Glutamatergic neuron (in vitro differentiated cells): Measurements from ENCODE around the gene IFITM10. TPM values are rescaled to one million over a fixed set of nuclear protein-coding genes. Genes with fewer than 3 reads are reported as not detected.
"Not testable (repeated sequence)": the region's sequence is repeated elsewhere in the genome, so short reads cannot be mapped to it uniquely, and the experiment has no call there.

Experiments
- DNase-seq: peaks from one replicate; pipeline ENCODE4 v3.0.0; 2022
- H3K27ac Mint-ChIP-seq: one replicate; pipeline ENCODE4 v1.8.0; 2020; ENCODE audit warnings: mild to moderate bottlenecking, mixed read lengths, inconsistent platforms; ENCODE audit not compliant: unreplicated experiment
- H3K27me3 Mint-ChIP-seq: one replicate; pipeline ENCODE4 v1.8.0; 2020; ENCODE audit warnings: mild to moderate bottlenecking, moderate library complexity, mixed read lengths, inconsistent platforms; ENCODE audit not compliant: unreplicated experiment
- H3K36me3 Mint-ChIP-seq: one replicate; pipeline ENCODE4 v1.8.0; 2020; ENCODE audit warnings: mild to moderate bottlenecking, mixed read lengths, inconsistent platforms; ENCODE audit not compliant: unreplicated experiment
- H3K4me1 Mint-ChIP-seq: one replicate; pipeline ENCODE4 v1.8.0; 2020; ENCODE audit warnings: mild to moderate bottlenecking, low read depth, mixed read lengths, inconsistent platforms; ENCODE audit not compliant: unreplicated experiment
- H3K4me3 Mint-ChIP-seq: one replicate; pipeline ENCODE4 v1.8.0; 2020; ENCODE audit warnings: mild to moderate bottlenecking, mixed read lengths, inconsistent platforms; ENCODE audit not compliant: unreplicated experiment
- H3K9me3 Mint-ChIP-seq: one replicate; pipeline ENCODE4 v1.8.0; 2020; ENCODE audit warnings: mild to moderate bottlenecking, moderate library complexity, mixed read lengths, inconsistent platforms; ENCODE audit not compliant: unreplicated experiment
- total RNA-seq: library from RNA; stranded (reverse); fragmentation: NEBNext Ultra II Directional; extraction: Animal tissue kit (Norgen Biotek cat#: 25700); gene quantifications from one replicate; pipeline ENCODE4 v1.2.1, GENCODE V29; 2021; ENCODE audit not compliant: unreplicated experiment

The IFITM10 gene
- total RNA-seq, 1 donor from 2014 or later, result 5.4 TPM

GRCh38 chr11:1686220-1686619 lies 64.2 kb downstream of the IFITM10 start:
- not testable (repeated sequence) for H3K27me3 Mint-ChIP-seq, H3K36me3 Mint-ChIP-seq, H3K27ac Mint-ChIP-seq, H3K4me1 Mint-ChIP-seq, H3K4me3 Mint-ChIP-seq, DNase-seq, H3K9me3 Mint-ChIP-seq

GRCh38 chr11:1684886-1685874 lies 65.2 kb downstream of the IFITM10 start:
- H3K27ac Mint-ChIP-seq, DNase-seq, H3K27me3 Mint-ChIP-seq, H3K4me1 Mint-ChIP-seq, H3K9me3 Mint-ChIP-seq, H3K36me3 Mint-ChIP-seq, H3K4me3 Mint-ChIP-seq: not testable (repeated sequence)

GRCh38 chr11:1683904-1684572 lies 66.4 kb downstream of the IFITM10 start:
- H3K27me3 Mint-ChIP-seq, H3K36me3 Mint-ChIP-seq, H3K4me3 Mint-ChIP-seq, H3K9me3 Mint-ChIP-seq, H3K4me1 Mint-ChIP-seq, DNase-seq, H3K27ac Mint-ChIP-seq: not testable (repeated sequence)

- H3K4me1 Mint-ChIP-seq, H3K27me3 Mint-ChIP-seq, H3K4me3 Mint-ChIP-seq, H3K27ac Mint-ChIP-seq, DNase-seq, H3K36me3 Mint-ChIP-seq, H3K9me3 Mint-ChIP-seq: not testable (repeated sequence)
These were observed 67.2 kb downstream of the IFITM10 start for GRCh38 chr11:1683216-1683615.

Other genes with a start within 250 kb of the IFITM10 start
- gene DUSP8, start 178.3 kb downstream of the IFITM10 start, total RNA-seq, result 123 TPM
- not detected for gene KRTAP5-1, start 165.3 kb downstream of the IFITM10 start, total RNA-seq
- not detected for gene KRTAP5-2, start 152.3 kb downstream of the IFITM10 start, total RNA-seq
- not detected for gene KRTAP5-3, start 142.1 kb downstream of the IFITM10 start, total RNA-seq
- gene KRTAP5-4, start 128.5 kb downstream of the IFITM10 start, total RNA-seq, result not detected
- gene KRTAP5-5, start 120.8 kb downstream of the IFITM10 start, total RNA-seq, result not detected
- not detected for gene KRTAP5-6, start 53.4 kb downstream of the IFITM10 start, total RNA-seq
- gene CTSD, start 13.3 kb upstream of the IFITM10 start, total RNA-seq, result 159 TPM
- gene SYT8, start 84.4 kb upstream of the IFITM10 start, total RNA-seq, result not detected
- not detected for gene TNNI2, start 88.4 kb upstream of the IFITM10 start, total RNA-seq
- gene LSP1, start 102.5 kb upstream of the IFITM10 start, total RNA-seq, result 2.5 TPM
- gene PRR33, start 141.3 kb upstream of the IFITM10 start, total RNA-seq, result not detected
- gene TNNT3, start 169.1 kb upstream of the IFITM10 start, total RNA-seq, result not detected
- 27.6 TPM for gene MRPL23, start 196.7 kb upstream of the IFITM10 start, total RNA-seq
- gene H19, start 247.2 kb upstream of the IFITM10 start, total RNA-seq, result 46.9 TPM